Measurements from ENCODE around the gene GRPR.

DNA sequence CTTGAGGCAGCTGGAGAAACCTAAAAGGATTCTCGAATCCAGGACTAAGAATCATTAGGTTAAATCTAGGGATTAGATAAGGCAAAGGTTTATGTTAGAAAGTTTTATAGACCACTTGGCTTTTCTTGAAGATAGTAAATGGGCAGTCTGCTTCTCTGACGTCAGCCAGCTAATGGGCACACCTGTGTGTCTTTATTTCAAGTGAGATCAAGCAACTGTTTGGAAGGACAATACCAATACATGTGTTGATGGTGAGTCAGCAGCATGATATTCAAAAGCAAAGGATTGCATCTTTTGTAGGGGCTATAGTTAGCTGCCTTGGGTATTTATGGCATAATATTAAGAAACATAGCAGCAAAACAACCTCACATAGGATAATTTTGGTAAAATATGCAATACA, 46.5 kb upstream of the GRPR start:
- no peak for TF ChIP-seq POLR2A (IDR thresholded peaks at IDR 0.05)
- TF ChIP-seq, protein P1, sequence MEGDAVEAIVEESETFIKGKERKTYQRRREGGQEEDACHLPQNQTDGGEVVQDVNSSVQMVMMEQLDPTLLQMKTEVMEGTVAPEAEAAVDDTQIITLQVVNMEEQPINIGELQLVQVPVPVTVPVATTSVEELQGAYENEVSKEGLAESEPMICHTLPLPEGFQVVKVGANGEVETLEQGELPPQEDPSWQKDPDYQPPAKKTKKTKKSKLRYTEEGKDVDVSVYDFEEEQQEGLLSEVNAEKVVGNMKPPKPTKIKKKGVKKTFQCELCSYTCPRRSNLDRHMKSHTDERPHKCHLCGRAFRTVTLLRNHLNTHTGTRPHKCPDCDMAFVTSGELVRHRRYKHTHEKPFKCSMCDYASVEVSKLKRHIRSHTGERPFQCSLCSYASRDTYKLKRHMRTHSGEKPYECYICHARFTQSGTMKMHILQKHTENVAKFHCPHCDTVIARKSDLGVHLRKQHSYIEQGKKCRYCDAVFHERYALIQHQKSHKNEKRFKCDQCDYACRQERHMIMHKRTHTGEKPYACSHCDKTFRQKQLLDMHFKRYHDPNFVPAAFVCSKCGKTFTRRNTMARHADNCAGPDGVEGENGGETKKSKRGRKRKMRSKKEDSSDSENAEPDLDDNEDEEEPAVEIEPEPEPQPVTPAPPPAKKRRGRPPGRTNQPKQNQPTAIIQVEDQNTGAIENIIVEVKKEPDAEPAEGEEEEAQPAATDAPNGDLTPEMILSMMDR (IDR thresholded peaks at IDR 0.05): no peak
